Measurements from ENCODE around the gene NAALADL2. TPM values are rescaled to one million over a fixed set of nuclear protein-coding genes. Genes with fewer than 3 reads are reported as not detected.

The NAALADL2 gene
- total RNA-seq, 1 donor: 1.3 TPM

DNA sequence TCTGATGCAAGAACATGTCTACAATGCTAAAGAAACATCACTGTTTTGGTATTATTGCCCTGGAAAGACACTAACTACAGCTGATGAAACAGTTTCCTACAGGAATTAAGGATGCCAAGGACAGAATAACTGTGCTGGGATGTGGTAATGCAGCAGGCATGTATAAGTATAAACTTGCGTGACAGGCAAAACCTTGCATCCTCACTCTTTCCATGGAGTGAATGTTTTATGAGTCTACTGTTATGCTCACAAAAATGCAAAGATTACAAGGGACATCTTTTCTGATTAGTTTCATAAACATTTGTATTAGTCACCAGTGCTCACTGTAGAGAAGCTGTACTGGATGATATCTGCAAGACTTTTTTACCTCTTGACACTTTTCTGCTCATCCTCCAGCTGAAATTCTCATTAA, 143.6 kb downstream of the NAALADL2 start:
- no peaks in the 10 kb centered on the region for H3K9me3 ChIP-seq (ENCODE audit: low read depth, low read length)
- no peak overlapping the region for H3K4me3 ChIP-seq (ENCODE audit: low read length)
- H3K27me3 ChIP-seq (ENCODE audit: insufficient read depth, low read length): no peaks in the 10 kb centered on the region
- no peaks in the 10 kb centered on the region for H3K4me1 ChIP-seq (ENCODE audit: insufficient read depth, low read length)

DNA sequence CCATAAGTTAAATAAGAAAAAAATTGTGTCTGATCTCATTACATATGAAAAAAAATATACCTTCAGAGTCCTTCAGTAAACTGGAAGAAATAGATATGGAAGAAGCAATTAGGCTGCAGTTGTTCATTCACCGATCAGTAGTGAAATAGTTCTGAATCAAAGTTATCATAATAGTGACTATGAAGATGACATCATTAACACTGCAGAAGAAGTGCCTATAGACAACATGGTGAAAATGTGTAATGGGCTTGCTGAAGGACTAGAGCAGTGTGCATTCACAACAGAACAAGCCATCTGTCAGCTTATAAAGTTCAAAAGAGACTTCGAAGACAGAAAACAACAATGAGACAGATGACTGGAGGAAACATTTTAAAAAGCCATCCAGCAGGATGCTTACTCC, 144.5 kb downstream of the NAALADL2 start:
- Histone ChIP-seq H3K4me3 (ENCODE audit: low read length) (no peak overlapping the region), H3K9me3 (ENCODE audit: low read depth, low read length) (no peaks in the 10 kb centered on the region), H3K4me1 (ENCODE audit: insufficient read depth, low read length) (no peaks in the 10 kb centered on the region), H3K27me3 (ENCODE audit: insufficient read depth, low read length) (no peaks in the 10 kb centered on the region)

DNA sequence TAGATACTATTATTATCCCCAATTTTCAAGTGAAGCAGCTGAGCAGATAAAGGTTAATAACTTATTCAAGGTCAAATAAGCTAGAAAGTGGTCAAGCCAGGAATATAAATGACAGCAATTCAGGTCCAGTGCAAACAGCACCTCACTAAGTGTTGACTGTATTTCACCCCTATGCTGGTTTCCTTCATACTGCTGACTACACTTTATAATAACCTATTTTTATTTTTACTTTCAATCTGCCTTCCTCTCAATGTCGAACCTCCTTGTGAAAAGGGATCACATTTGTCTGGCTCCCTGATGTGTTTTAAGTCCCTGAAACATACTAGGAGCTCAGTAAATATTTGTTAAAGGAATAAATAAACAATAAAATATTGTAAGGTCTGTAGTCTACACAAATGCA, 146.1 kb downstream of the NAALADL2 start:
- no peak overlapping the region for H3K4me3 ChIP-seq (ENCODE audit: low read length)
- H3K4me1 ChIP-seq (ENCODE audit: insufficient read depth, low read length): no peaks in the 10 kb centered on the region
- no peaks in the 10 kb centered on the region for H3K9me3 ChIP-seq (ENCODE audit: low read depth, low read length)
- no peaks in the 10 kb centered on the region for H3K27me3 ChIP-seq (ENCODE audit: insufficient read depth, low read length)

- Histone ChIP-seq H3K4me3 (ENCODE audit: low read length) (no peak overlapping the region), H3K4me1 (ENCODE audit: insufficient read depth, low read length) (no peaks in the 10 kb centered on the region), H3K9me3 (ENCODE audit: low read depth, low read length) (no peaks in the 10 kb centered on the region), H3K27me3 (ENCODE audit: insufficient read depth, low read length) (no peaks in the 10 kb centered on the region)
Observed at GRCh38 chr3:175005881-175006280, 146.7 kb downstream of the NAALADL2 start.

DNA sequence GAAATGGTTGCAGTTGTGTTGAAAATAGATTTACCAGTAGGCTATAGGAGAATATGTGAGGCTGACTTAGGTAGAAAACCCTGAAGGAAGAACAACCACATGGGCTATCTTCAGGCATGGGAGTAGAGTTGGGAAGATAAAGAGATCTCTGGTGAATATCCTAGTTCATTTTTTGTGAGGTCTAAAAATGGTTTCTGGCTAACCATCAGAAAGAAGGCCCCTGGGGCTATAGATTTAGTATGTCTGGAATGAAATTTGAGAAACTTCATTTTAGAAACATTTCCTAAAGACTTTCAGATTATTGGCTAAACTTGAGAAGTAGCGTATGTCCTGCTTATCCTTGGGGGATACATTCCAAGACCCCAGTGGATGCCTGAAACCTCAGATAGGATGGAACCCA, 148.2 kb downstream of the NAALADL2 start:
- H3K9me3 ChIP-seq (ENCODE audit: low read depth, low read length): no peaks in the 10 kb centered on the region
- H3K4me1 ChIP-seq (ENCODE audit: insufficient read depth, low read length): no peaks in the 10 kb centered on the region
- no peak overlapping the region for H3K4me3 ChIP-seq (ENCODE audit: low read length)
- H3K27me3 ChIP-seq (ENCODE audit: insufficient read depth, low read length): no peaks in the 10 kb centered on the region

- H3K4me1 ChIP-seq (ENCODE audit: insufficient read depth, low read length): no peaks in the 10 kb centered on the region
- H3K27me3 ChIP-seq (ENCODE audit: insufficient read depth, low read length): no peaks in the 10 kb centered on the region
- no peaks in the 10 kb centered on the region for H3K9me3 ChIP-seq (ENCODE audit: low read depth, low read length)
- H3K4me3 ChIP-seq (ENCODE audit: low read length): no peak overlapping the region
Observed at GRCh38 chr3:175009295-175009694, 150.2 kb downstream of the NAALADL2 start.

DNA sequence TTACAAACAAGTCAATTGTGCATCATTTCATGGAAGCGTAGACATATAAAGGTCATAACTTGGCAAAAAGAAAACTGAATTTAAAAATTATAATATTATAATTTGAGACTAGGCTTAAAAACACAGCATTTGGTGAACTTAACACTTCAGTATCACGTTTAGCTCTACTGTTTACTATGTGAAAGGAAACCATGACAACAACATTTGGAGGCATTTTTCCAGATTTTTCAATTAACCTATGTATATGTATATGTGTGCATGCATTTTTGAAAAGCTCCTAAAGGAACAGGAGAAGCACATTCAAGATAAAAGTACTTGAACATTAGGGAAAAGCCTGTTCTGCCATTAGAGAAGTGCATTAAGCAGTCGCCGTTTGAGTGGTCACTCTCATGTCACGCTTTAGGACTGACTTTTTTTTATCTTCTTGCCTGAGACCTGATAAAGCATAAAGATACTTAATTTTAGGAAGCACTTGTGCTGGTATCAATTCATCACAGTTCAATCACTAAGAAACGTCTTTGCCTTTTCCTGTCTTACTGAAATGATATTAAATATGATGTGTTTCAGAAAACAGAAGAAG, 156.0 kb downstream of the NAALADL2 start:
- Histone ChIP-seq H3K4me1 (ENCODE audit: insufficient read depth, low read length) (no peaks in the 10 kb centered on the region), H3K9me3 (ENCODE audit: low read depth, low read length) (no peaks in the 10 kb centered on the region), H3K4me3 (ENCODE audit: low read length) (no peak overlapping the region), H3K27me3 (ENCODE audit: insufficient read depth, low read length) (no peaks in the 10 kb centered on the region)

DNA sequence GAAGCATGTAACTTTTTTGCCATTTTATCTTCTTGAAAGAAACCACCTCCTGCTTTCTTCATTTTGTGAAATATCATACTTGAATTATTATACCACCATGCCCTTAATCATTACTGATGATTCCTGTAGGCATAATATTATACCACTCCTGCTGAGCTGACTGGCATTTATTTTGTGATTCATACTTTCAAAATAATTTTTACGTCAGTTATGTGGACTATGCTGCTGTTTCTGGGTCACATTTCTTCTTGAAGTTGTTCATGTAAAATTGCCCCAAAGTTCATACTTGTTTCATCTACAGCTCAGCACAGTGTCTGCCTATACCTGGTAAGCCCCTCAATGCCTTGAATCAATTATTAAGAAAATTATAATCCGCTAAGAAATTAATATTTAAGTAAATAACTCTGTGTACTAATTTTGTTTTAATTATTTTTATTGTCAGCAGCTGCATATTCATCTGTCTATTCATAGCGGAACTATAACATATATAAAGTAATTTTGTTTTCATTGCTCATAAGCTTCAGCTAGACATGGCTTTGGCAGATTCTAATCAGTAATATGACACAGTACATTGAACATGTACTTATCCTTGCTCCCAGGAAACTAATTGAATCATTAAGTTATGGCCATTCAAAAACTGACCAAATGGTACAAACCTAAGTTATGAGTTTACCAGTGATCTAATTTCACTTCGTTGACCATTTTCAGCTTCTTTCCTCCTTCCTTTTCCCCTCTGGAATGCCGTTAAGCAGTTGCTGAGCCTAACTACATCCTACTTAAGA, 160.0 kb downstream of the NAALADL2 start:
- H3K4me1 ChIP-seq (ENCODE audit: insufficient read depth, low read length): no peaks in the 10 kb centered on the region
- H3K4me3 ChIP-seq (ENCODE audit: low read length): no peak overlapping the region
- H3K27me3 ChIP-seq (ENCODE audit: insufficient read depth, low read length): no peaks in the 10 kb centered on the region
- H3K9me3 ChIP-seq (ENCODE audit: low read depth, low read length): no peaks in the 10 kb centered on the region

GRCh38 chr3:175020101-175020500, 161.0 kb downstream of the NAALADL2 start:
- no peaks in the 10 kb centered on the region for H3K9me3 ChIP-seq (ENCODE audit: low read depth, low read length)
- H3K4me1 ChIP-seq (ENCODE audit: insufficient read depth, low read length): no peaks in the 10 kb centered on the region
- H3K4me3 ChIP-seq (ENCODE audit: low read length): no peak overlapping the region
- no peaks in the 10 kb centered on the region for H3K27me3 ChIP-seq (ENCODE audit: insufficient read depth, low read length)

GRCh38 chr3:175029828-175030227, 170.7 kb downstream of the NAALADL2 start:
- H3K27me3 ChIP-seq (ENCODE audit: insufficient read depth, low read length): no peaks in the 10 kb centered on the region
- no peaks in the 10 kb centered on the region for H3K9me3 ChIP-seq (ENCODE audit: low read depth, low read length)
- H3K4me1 ChIP-seq (ENCODE audit: insufficient read depth, low read length): no peaks in the 10 kb centered on the region

GRCh38 chr3:175039875-175040274, 180.7 kb downstream of the NAALADL2 start:
- H3K27me3 ChIP-seq (ENCODE audit: insufficient read depth, low read length): no peaks in the 10 kb centered on the region
- no peak overlapping the region for H3K4me3 ChIP-seq (ENCODE audit: low read length)
- H3K4me1 ChIP-seq (ENCODE audit: insufficient read depth, low read length): no peaks in the 10 kb centered on the region
- no peaks in the 10 kb centered on the region for H3K9me3 ChIP-seq (ENCODE audit: low read depth, low read length)

More at GRCh38 chr3:175029828-175030227, 170.7 kb downstream of the NAALADL2 start:
- H3K4me3 ChIP-seq (ENCODE audit: low read length): no peak overlapping the region

GRCh38 chr3:175041369-175041768, 182.2 kb downstream of the NAALADL2 start:
- Histone ChIP-seq H3K4me1 (ENCODE audit: insufficient read depth, low read length) (no peaks in the 10 kb centered on the region), H3K27me3 (ENCODE audit: insufficient read depth, low read length) (no peaks in the 10 kb centered on the region), H3K9me3 (ENCODE audit: low read depth, low read length) (no peaks in the 10 kb centered on the region), H3K4me3 (ENCODE audit: low read length) (no peak overlapping the region)

DNA sequence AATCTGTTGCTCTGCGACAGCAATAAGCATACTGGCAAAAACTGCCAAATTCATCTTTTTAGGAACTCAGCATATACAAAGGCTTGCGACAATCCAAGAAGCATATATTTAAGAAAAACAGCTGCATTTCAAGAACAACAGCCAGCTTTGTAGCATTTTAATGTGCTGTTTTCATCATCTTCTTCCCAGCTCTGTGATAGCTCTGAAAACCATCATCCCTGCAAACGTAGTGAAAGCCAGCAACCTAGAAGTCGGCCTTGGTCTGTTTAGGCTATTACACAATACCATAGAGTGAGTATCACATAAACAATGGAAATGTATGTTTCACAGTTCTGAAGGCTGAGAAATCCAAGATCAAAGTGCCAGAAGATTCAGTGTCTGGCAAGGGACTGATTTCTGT, 187.5 kb downstream of the NAALADL2 start:
- no peaks in the 10 kb centered on the region for H3K9me3 ChIP-seq (ENCODE audit: low read depth, low read length)
- H3K4me3 ChIP-seq (ENCODE audit: low read length): no peak overlapping the region
- no peaks in the 10 kb centered on the region for H3K4me1 ChIP-seq (ENCODE audit: insufficient read depth, low read length)
- H3K27me3 ChIP-seq (ENCODE audit: insufficient read depth, low read length): no peaks in the 10 kb centered on the region

- H3K4me3 ChIP-seq (ENCODE audit: low read length): no peak overlapping the region
- H3K4me1 ChIP-seq (ENCODE audit: insufficient read depth, low read length): no peaks in the 10 kb centered on the region
- no peaks in the 10 kb centered on the region for H3K9me3 ChIP-seq (ENCODE audit: low read depth, low read length)
- no peaks in the 10 kb centered on the region for H3K27me3 ChIP-seq (ENCODE audit: insufficient read depth, low read length)
Observed at GRCh38 chr3:175047786-175048185, 188.7 kb downstream of the NAALADL2 start.

DNA sequence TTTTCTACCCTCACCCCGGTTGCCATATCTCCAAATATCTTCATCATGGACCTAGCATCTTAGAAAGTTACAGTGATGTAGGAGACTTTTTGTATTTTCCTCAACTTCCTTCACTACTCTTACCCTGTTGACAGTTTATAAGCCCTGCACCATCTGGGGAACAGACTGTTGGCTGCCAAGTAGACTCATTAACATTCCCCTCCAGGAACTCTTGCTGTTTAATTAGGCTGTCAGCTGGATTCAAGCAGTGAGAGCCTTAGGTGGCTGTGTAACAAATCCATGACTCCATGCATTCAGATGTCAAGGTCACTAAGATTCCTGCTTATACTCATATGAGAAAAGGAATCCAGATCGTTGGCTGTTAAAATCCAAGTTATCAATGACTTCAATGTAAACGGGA, 198.3 kb downstream of the NAALADL2 start:
- Histone ChIP-seq H3K4me3 (ENCODE audit: low read length) (no peak overlapping the region), H3K4me1 (ENCODE audit: insufficient read depth, low read length) (no peaks in the 10 kb centered on the region), H3K9me3 (ENCODE audit: low read depth, low read length) (no peaks in the 10 kb centered on the region), H3K27me3 (ENCODE audit: insufficient read depth, low read length) (no peaks in the 10 kb centered on the region)

- H3K9me3 ChIP-seq (ENCODE audit: low read depth, low read length): no peaks in the 10 kb centered on the region
- no peaks in the 10 kb centered on the region for H3K4me1 ChIP-seq (ENCODE audit: insufficient read depth, low read length)
- no peaks in the 10 kb centered on the region for H3K27me3 ChIP-seq (ENCODE audit: insufficient read depth, low read length)
- H3K4me3 ChIP-seq (ENCODE audit: low read length): no peak overlapping the region
Observed at GRCh38 chr3:175059788-175060187, 200.7 kb downstream of the NAALADL2 start.

All from mononuclear cell (primary cell).